ENCODE results near the gene MROH9. TPM values are rescaled to one million over a fixed set of nuclear protein-coding genes. Genes with fewer than 3 reads are reported as not detected.

Gene MROH9
- total RNA-seq, 4 donors from 2014 or later, result not detected

GRCh38 chr1:171090604-171091003 is 155.3 kb downstream of the MROH9 start, which contains the start of gene FMO3:
Gene FMO3 (plus strand): TSS chr1:171090905. CDS start chr1:171092659, 1,754 bp downstream.
- ATAC-seq (no peak), DNase-seq (no peak)
- no peak for TF ChIP-seq CTCF (IDR thresholded peaks at IDR 0.05 in 4 of 5, conservative IDR thresholded peaks at IDR 0.05 in 1 of 5)
- TF ChIP-seq POLR2A (IDR thresholded peaks at IDR 0.05), result no peak
- intact Hi-C loops (cut with DNase I; ENCODE audit: low total_unique reads) (no loop called here), in situ Hi-C loops (cut with MboI; ENCODE audit: low sequenced_read_pairs in 4 of 4) (loop anchor here in 2 of 4 donors (25.0 kb wide), 2 partner anchors 97 to 147 kb away; partner anchors contain the start of genes FMO1 (in 1 of the 2) and FMO2 (in 1 of the 2))
- H3K4me1 ChIP-seq, result no peaks in the 10 kb centered on the region
- H3K27ac ChIP-seq, result no peak within 1 kb of the TSS
- no peaks in the 10 kb centered on the region for H3K27me3 ChIP-seq
- no peaks in the 10 kb centered on the region for H3K36me3 ChIP-seq
- H3K4me3 ChIP-seq, result no peak within 1 kb of the TSS
- H3K9me3 ChIP-seq, result no peaks in the 10 kb centered on the region

- no peak for TF ChIP-seq CTCF (IDR thresholded peaks at IDR 0.05 in 4 of 5, conservative IDR thresholded peaks at IDR 0.05 in 1 of 5)
- no peak for TF ChIP-seq POLR2A (IDR thresholded peaks at IDR 0.05)
- Histone ChIP-seq H3K27me3 (no peaks in the 10 kb centered on the region), H3K9me3 (no peaks in the 10 kb centered on the region), H3K27ac (no peak overlapping the region), H3K36me3 (no peaks in the 10 kb centered on the region), H3K4me1 (peaks cover 0 to 3% of the 10 kb centered on the region in 2 donors), H3K4me3 (no peak overlapping the region)
- in situ Hi-C loops (cut with MboI; ENCODE audit: low sequenced_read_pairs in 4 of 4) (no loop called here), intact Hi-C loops (cut with DNase I; ENCODE audit: low total_unique reads) (no loop called here)
- ATAC-seq (no peak), DNase-seq (no peak)
These were observed 168.5 kb downstream of the MROH9 start for GRCh38 chr1:171103862-171104261.

- no peaks in the 10 kb centered on the region for H3K9me3 ChIP-seq
These were observed 172.1 kb downstream of the MROH9 start for GRCh38 chr1:171107262-171107940.

GRCh38 chr1:171107969-171108368 is 172.6 kb downstream of the MROH9 start:
- Histone ChIP-seq H3K4me1 (peaks cover 3 to 17% of the 10 kb centered on the region in 2 donors), H3K27ac (peak overlapping the region in 2 of 4 donors; percentile 12 to 27), H3K9me3 (no peaks in the 10 kb centered on the region), H3K4me3 (no peak overlapping the region), H3K36me3 (no peaks in the 10 kb centered on the region), H3K27me3 (no peaks in the 10 kb centered on the region)
- intact Hi-C loops (cut with DNase I; ENCODE audit: low total_unique reads) (no loop called here), in situ Hi-C loops (cut with MboI; ENCODE audit: low sequenced_read_pairs in 4 of 4) (no loop called here)
- no peak for ATAC-seq
- TF ChIP-seq CTCF (IDR thresholded peaks at IDR 0.05 in 4 of 5, conservative IDR thresholded peaks at IDR 0.05 in 1 of 5) (no peak), POLR2A (IDR thresholded peaks at IDR 0.05) (no peak)
- DNase-seq, result no peak

More at GRCh38 chr1:171107262-171107940, 172.1 kb downstream of the MROH9 start:
- peaks cover 3 to 17% of the 10 kb centered on the region in 2 donors for H3K4me1 ChIP-seq
- in situ Hi-C loops (cut with MboI; ENCODE audit: low sequenced_read_pairs in 4 of 4), result no loop called here
- H3K4me3 ChIP-seq, result no peak overlapping the region
- peak in 1 of 2 donors; percentile 42 for ATAC-seq
- TF ChIP-seq CTCF (IDR thresholded peaks at IDR 0.05 in 4 of 5, conservative IDR thresholded peaks at IDR 0.05 in 1 of 5) (no peak), POLR2A (IDR thresholded peaks at IDR 0.05) (no peak)
- peak overlapping the region in 2 of 4 donors; percentile 12 to 27 for H3K27ac ChIP-seq
- H3K36me3 ChIP-seq, result no peaks in the 10 kb centered on the region
- intact Hi-C loops (cut with DNase I; ENCODE audit: low total_unique reads), result no loop called here
- DNase-seq, result no peak
- H3K27me3 ChIP-seq, result no peaks in the 10 kb centered on the region
